Activated CD8-positive, alpha-beta memory T cell treated with anti-CD3 and anti-CD28 coated beads, Interleukin-2, amount 50 U/mL, for 1 hour (primary cell): ENCODE measurements around the gene KLLN.
"Not testable (repeated sequence)": the region's sequence is repeated elsewhere in the genome, so short reads cannot be mapped to it uniquely, and the experiment has no call there.

Experiments
- DNase-seq: peaks from one replicate; pipeline ENCODE4 v3.0.0-alpha.2; 2020; ENCODE audit errors: extremely low read depth

Gene KLLN

DNA sequence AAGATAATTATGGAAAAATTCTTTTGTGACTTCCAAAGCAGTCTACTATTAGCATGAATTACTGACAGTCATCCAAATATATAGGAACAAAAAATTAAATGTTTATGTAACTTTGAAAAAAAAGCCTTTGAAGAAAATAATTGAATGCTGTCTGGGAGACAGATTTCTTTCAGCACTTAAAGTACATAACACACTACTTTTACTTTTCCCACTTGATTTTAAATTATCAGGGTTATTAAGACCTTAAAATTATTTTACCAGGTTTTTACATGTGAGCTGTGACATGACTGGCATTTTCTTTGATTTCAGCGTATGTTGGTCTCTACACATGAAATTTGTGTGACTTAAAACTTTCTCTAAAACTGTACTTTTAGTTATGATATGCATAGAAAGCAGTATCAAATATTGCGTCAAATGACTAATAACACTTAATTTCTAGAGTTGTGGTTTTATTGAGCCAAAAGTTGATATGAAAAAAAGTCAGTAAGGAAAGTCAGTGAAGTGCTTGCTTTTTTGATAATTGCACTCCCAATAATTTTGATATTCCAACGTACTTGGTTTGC is 3.2 kb upstream of the KLLN start:
- DNase-seq, result no peak

DNA sequence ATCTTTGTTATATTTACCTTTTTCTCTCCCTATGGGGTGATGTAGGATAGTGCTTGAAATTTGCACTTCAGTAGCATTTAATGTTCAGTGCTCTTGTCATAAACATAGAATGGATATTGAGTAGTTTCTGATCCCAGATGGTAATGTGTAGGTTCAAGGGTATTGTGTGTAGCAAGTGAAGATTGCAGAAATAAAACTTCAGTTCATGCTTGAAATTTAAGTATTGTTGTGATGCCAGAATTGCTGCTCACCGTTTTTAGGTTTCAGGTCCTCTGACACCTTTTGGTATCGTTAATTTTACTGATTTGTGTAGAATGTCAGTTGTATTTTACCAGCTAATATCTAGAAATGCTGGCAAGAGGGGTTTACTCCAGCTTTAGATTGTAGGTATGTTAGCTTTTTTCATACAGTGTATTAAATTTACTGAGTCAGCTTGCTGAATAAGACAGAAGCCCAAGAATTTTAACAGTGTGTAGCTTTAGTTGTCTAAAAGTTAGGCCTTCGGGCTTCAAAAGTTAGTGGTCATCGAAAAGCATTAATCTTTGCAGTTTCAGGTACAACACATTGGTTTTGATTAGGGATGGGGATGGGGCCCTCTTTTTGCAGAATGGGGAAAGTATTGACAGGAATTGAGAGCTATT is 2.0 kb upstream of the KLLN start:
- DNase-seq, result no peak

GRCh38 chr10:87864496-87865059 is 1.2 kb upstream of the KLLN start:
- no peak for DNase-seq

- not testable (repeated sequence) for DNase-seq
These were observed 690 bp upstream of the KLLN start for GRCh38 chr10:87863951-87864495.

- DNase-seq, result peak; percentile 38
These were observed 667 bp downstream of the KLLN start for GRCh38 chr10:87862679-87863052.

- DNase-seq, result peak; percentile 80
These were observed 1.2 kb downstream of the KLLN start for GRCh38 chr10:87861953-87862678.

GRCh38 chr10:87861566-87861952 is 1.8 kb downstream of the KLLN start:
- no peak for DNase-seq

DNA sequence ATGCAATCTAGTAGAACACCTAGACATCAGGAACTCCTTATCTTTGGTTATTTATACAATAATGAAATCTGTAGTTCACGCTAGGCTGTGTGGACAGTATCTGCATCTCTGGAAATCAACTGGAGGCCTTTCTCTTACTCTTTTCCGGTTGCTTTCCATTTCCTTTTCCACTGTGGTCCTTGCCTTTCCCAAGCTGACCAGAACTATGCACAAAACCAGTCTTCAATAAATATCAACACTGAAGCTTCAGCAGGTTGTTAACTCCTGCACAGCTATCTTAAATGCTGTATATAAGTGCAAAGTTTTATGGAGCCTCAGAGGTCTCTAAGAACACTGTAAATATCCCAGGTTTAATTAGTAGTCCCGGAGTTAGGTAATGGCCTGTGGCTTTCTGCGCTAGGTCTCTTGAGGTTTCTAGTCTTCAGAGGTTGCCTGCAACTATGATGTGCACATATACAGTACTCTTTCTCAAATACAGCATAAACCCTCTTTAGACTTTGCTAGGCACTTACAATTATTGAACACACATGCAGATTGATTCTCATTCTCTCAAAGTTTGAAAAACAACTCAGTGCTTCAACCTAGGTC is 2.4 kb downstream of the KLLN start:
- DNase-seq, result no peak

- no peak for DNase-seq
These were observed 3.1 kb downstream of the KLLN start for GRCh38 chr10:87860156-87860795.

DNA sequence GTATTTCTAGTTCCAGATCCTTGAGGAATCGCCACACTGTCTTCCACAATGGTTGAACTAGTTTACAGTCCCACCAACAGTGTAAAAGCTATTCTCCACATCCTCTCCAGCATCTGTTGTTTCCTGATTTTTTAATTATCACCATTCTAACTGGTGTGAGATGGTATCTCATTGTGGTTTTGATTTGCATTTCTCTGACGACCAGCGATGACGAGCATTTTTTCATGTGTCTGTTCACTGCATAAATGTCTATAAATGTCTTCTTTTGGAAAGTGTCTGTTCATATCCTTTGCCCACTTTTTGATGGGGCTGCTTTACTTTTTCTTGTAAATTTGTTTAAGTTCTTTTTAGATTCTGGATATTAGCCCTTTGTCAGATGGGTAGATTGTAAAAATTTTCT is 7.7 kb downstream of the KLLN start:
- not testable (repeated sequence) for DNase-seq

- not testable (repeated sequence) for DNase-seq
These were observed 8.1 kb downstream of the KLLN start for GRCh38 chr10:87855247-87855646.

DNA sequence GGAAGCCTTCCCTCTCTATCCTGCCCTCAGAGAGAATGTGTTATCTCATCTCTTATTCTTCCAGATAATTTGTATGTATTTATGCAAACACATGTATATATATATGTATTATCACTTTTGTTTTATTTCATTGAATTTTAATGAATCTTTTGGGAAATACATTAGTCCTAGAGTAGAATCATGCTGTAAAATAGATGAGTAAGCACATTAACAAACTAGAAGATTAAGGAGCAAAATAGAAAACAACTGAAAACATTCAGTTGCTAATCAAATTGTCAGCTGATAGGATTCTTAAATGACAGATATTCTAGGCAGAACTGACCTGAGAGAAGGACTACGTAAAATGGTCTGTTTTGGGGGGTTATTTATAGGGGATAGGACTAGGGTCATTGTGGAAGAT is 11.2 kb downstream of the KLLN start:
- no peak for DNase-seq

DNA sequence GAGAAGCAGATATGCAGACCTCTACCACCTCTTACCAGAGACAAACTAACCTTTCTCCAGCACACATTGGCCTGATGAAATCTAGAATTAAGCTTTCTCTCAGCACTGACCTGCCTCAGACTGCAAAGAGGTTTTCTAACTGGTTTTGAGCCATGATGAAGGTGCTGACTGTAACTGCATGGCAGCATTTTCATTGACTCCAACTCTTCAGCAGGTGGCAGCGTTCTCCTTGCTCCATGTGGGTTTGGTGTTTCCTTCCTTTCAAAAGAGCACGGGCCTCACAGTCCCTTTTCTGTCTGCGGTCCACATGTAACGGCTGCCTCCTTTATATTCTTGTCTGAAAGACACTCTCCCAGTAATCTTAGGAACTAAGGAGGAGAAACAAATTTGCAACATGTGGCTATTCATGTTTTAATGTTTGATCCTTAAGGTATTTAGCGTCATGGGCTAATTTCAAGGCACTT is 12.6 kb downstream of the KLLN start:
- peak; percentile 18 for DNase-seq

DNA sequence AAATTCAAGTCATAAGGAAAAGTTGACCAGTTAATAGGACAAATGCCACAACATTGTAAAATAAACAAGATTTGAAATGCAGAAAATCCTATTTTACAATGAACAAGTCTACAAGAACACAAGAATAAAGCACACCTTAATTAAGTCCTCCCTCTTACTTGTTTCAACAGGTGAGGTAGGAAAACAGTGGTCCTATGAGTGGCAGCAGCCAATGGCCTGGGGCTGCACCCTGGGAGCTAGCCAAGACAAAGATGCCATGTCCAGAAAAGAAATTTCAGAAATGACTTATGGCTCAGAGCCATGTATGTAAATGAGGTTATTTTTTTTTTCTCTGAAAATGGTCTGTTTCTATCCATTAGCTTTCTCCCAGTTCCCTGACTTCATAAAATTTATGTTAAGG is 14.3 kb downstream of the KLLN start:
- DNase-seq, result no peak

DNA sequence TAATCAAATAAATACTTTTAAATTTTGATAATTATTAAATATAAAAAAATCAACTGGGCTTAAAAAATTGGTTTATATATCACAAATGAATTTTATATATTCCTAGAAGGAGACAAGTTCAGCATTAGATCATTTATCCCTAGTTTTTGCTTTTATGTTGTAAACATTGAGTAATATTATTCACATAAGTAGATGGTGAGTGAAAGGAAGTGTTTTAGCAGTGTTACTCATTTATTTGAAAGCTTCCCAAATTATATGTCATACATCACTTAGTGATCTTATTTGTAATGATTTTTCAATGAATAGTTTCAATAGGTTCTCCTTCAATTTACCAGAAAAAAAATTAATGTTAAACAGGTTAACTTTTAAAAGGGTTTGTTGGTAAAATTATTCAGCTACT is 15.8 kb downstream of the KLLN start:
- DNase-seq, result no peak

GRCh38 chr10:87846711-87847110 is 16.6 kb downstream of the KLLN start:
- not testable (repeated sequence) for DNase-seq

DNA sequence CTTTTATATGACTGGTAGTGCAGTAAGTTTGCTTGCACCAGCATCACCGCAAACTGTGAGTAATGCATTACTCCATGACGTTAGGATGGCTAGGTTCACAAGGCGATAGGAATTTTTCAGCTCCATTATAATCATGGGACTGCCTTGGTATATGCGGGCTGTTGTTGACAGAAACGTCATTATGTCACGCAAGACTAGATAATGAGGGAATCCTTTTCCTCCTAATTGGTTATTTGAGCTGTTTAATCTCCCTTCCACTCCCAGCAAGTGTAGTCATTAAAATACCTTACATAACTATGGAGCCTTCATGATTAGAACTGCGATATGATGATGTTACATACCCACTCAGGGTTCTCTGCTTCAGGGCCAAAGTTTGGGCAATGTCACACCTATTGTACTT is 17.3 kb downstream of the KLLN start:
- DNase-seq, result no peak

DNA sequence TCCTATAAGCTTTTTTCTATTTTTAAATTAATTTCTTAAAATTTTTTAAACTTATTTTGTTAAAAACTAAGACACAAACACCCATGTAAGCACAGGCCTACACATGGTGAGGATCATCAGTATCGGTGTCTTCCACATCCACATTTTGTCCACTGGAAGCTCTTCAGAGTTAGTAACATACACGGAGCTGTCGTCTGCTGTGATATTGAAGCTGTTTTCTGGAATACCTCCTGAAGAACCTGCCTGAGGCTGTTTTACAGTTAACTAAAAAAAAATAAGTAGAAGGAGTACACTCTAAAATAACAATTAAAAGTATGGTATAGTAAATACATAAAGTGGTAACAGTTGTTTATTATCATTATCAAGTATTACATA is 17.7 kb downstream of the KLLN start:
- no peak for DNase-seq

- no peak for DNase-seq
These were observed 18.3 kb downstream of the KLLN start for GRCh38 chr10:87844837-87845623.

GRCh38 chr10:87843714-87844113 is 19.6 kb downstream of the KLLN start:
- no peak for DNase-seq
